ENCODE measurements around the gene TNFRSF8. TPM values are rescaled to one million over a fixed set of nuclear protein-coding genes. Genes with fewer than 3 reads are reported as not detected.

Gene TNFRSF8
- total and polyA plus RNA-seq, 2 donors, result 0.94 to 3.3 TPM

- WGBS, result 97% methylated on average over 9 of the region's 9 CpGs
- Histone ChIP-seq H3K36me3 (ENCODE audit: control insufficient read depth in 2 of 2, insufficient read depth in 2 of 2, low read length in 1 of 2) (no peaks in the 10 kb centered on the region), H3K4me1 (ENCODE audit: control insufficient read depth in 2 of 2, insufficient read depth in 2 of 2, low read length in 2 of 2) (no peaks in the 10 kb centered on the region), H3K27ac (ENCODE audit: low read depth in 1 of 2, low read length in 1 of 2) (no peak overlapping the region), H3K4me3 (ENCODE audit: low read length in 2 of 2) (no peak overlapping the region), H3K9me3 (ENCODE audit: control insufficient read depth in 2 of 2, insufficient read depth in 1 of 2, low read length in 1 of 2) (peaks cover 0 to 11% of the 10 kb centered on the region in 2 donors), H3K27me3 (ENCODE audit: control insufficient read depth in 2 of 2, insufficient read depth in 1 of 2, low read length in 1 of 2) (no peaks in the 10 kb centered on the region)
- DNase-seq (ENCODE audit: low read depth in 6 of 9, low spot score in 9 of 9), result no peak
Observed at GRCh38 chr1:12080773-12081556, 17.9 kb downstream of the TNFRSF8 start.

- no peak for DNase-seq (ENCODE audit: low read depth in 6 of 9, low spot score in 9 of 9)
- Histone ChIP-seq H3K27ac (ENCODE audit: low read depth in 1 of 2, low read length in 1 of 2) (no peak overlapping the region), H3K36me3 (ENCODE audit: control insufficient read depth in 2 of 2, insufficient read depth in 2 of 2, low read length in 1 of 2) (no peaks in the 10 kb centered on the region), H3K4me1 (ENCODE audit: control insufficient read depth in 2 of 2, insufficient read depth in 2 of 2, low read length in 2 of 2) (no peaks in the 10 kb centered on the region), H3K27me3 (ENCODE audit: control insufficient read depth in 2 of 2, insufficient read depth in 1 of 2, low read length in 1 of 2) (no peaks in the 10 kb centered on the region), H3K4me3 (ENCODE audit: low read length in 2 of 2) (no peak overlapping the region), H3K9me3 (ENCODE audit: control insufficient read depth in 2 of 2, insufficient read depth in 1 of 2, low read length in 1 of 2) (peaks cover 0 to 11% of the 10 kb centered on the region in 2 donors)
- WGBS, result 95% methylated on average over 7 of the region's 7 CpGs
Observed at GRCh38 chr1:12081648-12082396, 18.7 kb downstream of the TNFRSF8 start.

- no peak overlapping the region for H3K27ac ChIP-seq (ENCODE audit: low read depth in 1 of 2, low read length in 1 of 2)
- no peak for DNase-seq (ENCODE audit: low read depth in 6 of 9, low spot score in 9 of 9)
- no peak overlapping the region for H3K4me3 ChIP-seq (ENCODE audit: low read length in 2 of 2)
- no peaks in the 10 kb centered on the region for H3K36me3 ChIP-seq (ENCODE audit: control insufficient read depth in 2 of 2, insufficient read depth in 2 of 2, low read length in 1 of 2)
- H3K4me1 ChIP-seq (ENCODE audit: control insufficient read depth in 2 of 2, insufficient read depth in 2 of 2, low read length in 2 of 2), result peaks cover 6 to 7% of the 10 kb centered on the region in 2 donors
- H3K9me3 ChIP-seq (ENCODE audit: control insufficient read depth in 2 of 2, insufficient read depth in 1 of 2, low read length in 1 of 2), result peaks cover 0 to 11% of the 10 kb centered on the region in 2 donors
- WGBS, result 97% methylated on average over 4 of the region's 4 CpGs
- H3K27me3 ChIP-seq (ENCODE audit: control insufficient read depth in 2 of 2, insufficient read depth in 1 of 2, low read length in 1 of 2), result no peaks in the 10 kb centered on the region
Observed at GRCh38 chr1:12082988-12083387, 19.9 kb downstream of the TNFRSF8 start.

GRCh38 chr1:12083766-12084165, 20.7 kb downstream of the TNFRSF8 start:
- no peak overlapping the region for H3K4me3 ChIP-seq (ENCODE audit: low read length in 2 of 2)
- H3K4me1 ChIP-seq (ENCODE audit: control insufficient read depth in 2 of 2, insufficient read depth in 2 of 2, low read length in 2 of 2), result peaks cover 12 to 14% of the 10 kb centered on the region in 2 donors
- H3K27me3 ChIP-seq (ENCODE audit: control insufficient read depth in 2 of 2, insufficient read depth in 1 of 2, low read length in 1 of 2), result no peaks in the 10 kb centered on the region
- H3K9me3 ChIP-seq (ENCODE audit: control insufficient read depth in 2 of 2, insufficient read depth in 1 of 2, low read length in 1 of 2), result peaks cover 0 to 11% of the 10 kb centered on the region in 2 donors
- WGBS, result 95% methylated on average over 8 of the region's 8 CpGs
- no peaks in the 10 kb centered on the region for H3K36me3 ChIP-seq (ENCODE audit: control insufficient read depth in 2 of 2, insufficient read depth in 2 of 2, low read length in 1 of 2)
- DNase-seq (ENCODE audit: low read depth in 6 of 9, low spot score in 9 of 9), result no peak
- H3K27ac ChIP-seq (ENCODE audit: low read depth in 1 of 2, low read length in 1 of 2), result no peak overlapping the region

- H3K9me3 ChIP-seq (ENCODE audit: control insufficient read depth in 2 of 2, insufficient read depth in 1 of 2, low read length in 1 of 2), result peaks cover 0 to 11% of the 10 kb centered on the region in 2 donors
Observed at GRCh38 chr1:12085643-12086260, 22.6 kb downstream of the TNFRSF8 start.

GRCh38 chr1:12087797-12088314, 24.8 kb downstream of the TNFRSF8 start:
- Histone ChIP-seq H3K4me1 (ENCODE audit: control insufficient read depth in 2 of 2, insufficient read depth in 2 of 2, low read length in 2 of 2) (peaks cover 19 to 23% of the 10 kb centered on the region in 2 donors), H3K27ac (ENCODE audit: low read depth in 1 of 2, low read length in 1 of 2) (peak overlapping the region in 1 of 2 donors; percentile 44), H3K4me3 (ENCODE audit: low read length in 2 of 2) (no peak overlapping the region), H3K27me3 (ENCODE audit: control insufficient read depth in 2 of 2, insufficient read depth in 1 of 2, low read length in 1 of 2) (no peaks in the 10 kb centered on the region), H3K9me3 (ENCODE audit: control insufficient read depth in 2 of 2, insufficient read depth in 1 of 2, low read length in 1 of 2) (no peaks in the 10 kb centered on the region), H3K36me3 (ENCODE audit: control insufficient read depth in 2 of 2, insufficient read depth in 2 of 2, low read length in 1 of 2) (no peaks in the 10 kb centered on the region)
- WGBS, result 23% methylated on average over 9 of the region's 9 CpGs
- DNase-seq (ENCODE audit: low read depth in 6 of 9, low spot score in 9 of 9), result peak in 4 of 9 donors; percentile 4 to 55 (median 21)

More at GRCh38 chr1:12085643-12086260, 22.6 kb downstream of the TNFRSF8 start:
- Histone ChIP-seq H3K36me3 (ENCODE audit: control insufficient read depth in 2 of 2, insufficient read depth in 2 of 2, low read length in 1 of 2) (no peaks in the 10 kb centered on the region), H3K27ac (ENCODE audit: low read depth in 1 of 2, low read length in 1 of 2) (no peak overlapping the region), H3K27me3 (ENCODE audit: control insufficient read depth in 2 of 2, insufficient read depth in 1 of 2, low read length in 1 of 2) (no peaks in the 10 kb centered on the region), H3K4me1 (ENCODE audit: control insufficient read depth in 2 of 2, insufficient read depth in 2 of 2, low read length in 2 of 2) (peaks cover 19 to 23% of the 10 kb centered on the region in 2 donors), H3K4me3 (ENCODE audit: low read length in 2 of 2) (no peak overlapping the region)
- WGBS, result 97% methylated on average over 14 of the region's 14 CpGs
- DNase-seq (ENCODE audit: low read depth in 6 of 9, low spot score in 9 of 9), result no peak

GRCh38 chr1:12088607-12089006, 25.5 kb downstream of the TNFRSF8 start:
- Histone ChIP-seq H3K27ac (ENCODE audit: low read depth in 1 of 2, low read length in 1 of 2) (peak overlapping the region; percentile 44 to 77), H3K4me3 (ENCODE audit: low read length in 2 of 2) (no peak overlapping the region), H3K9me3 (ENCODE audit: control insufficient read depth in 2 of 2, insufficient read depth in 1 of 2, low read length in 1 of 2) (no peaks in the 10 kb centered on the region), H3K36me3 (ENCODE audit: control insufficient read depth in 2 of 2, insufficient read depth in 2 of 2, low read length in 1 of 2) (no peaks in the 10 kb centered on the region), H3K4me1 (ENCODE audit: control insufficient read depth in 2 of 2, insufficient read depth in 2 of 2, low read length in 2 of 2) (peaks cover 19 to 23% of the 10 kb centered on the region in 2 donors), H3K27me3 (ENCODE audit: control insufficient read depth in 2 of 2, insufficient read depth in 1 of 2, low read length in 1 of 2) (no peaks in the 10 kb centered on the region)
- 7% methylated on average over 6 of the region's 6 CpGs for WGBS
- DNase-seq (ENCODE audit: low read depth in 6 of 9, low spot score in 9 of 9), result peak in 8 of 9 donors; percentile 27 to 83 (median 54)

GRCh38 chr1:12090326-12090725, 27.2 kb downstream of the TNFRSF8 start:
- H3K27ac ChIP-seq (ENCODE audit: low read depth in 1 of 2, low read length in 1 of 2), result no peak overlapping the region
- no peaks in the 10 kb centered on the region for H3K9me3 ChIP-seq (ENCODE audit: control insufficient read depth in 2 of 2, insufficient read depth in 1 of 2, low read length in 1 of 2)
- WGBS, result 92% methylated on average over 3 of the region's 3 CpGs
- no peak overlapping the region for H3K4me3 ChIP-seq (ENCODE audit: low read length in 2 of 2)
- H3K4me1 ChIP-seq (ENCODE audit: control insufficient read depth in 2 of 2, insufficient read depth in 2 of 2, low read length in 2 of 2), result peaks cover 19 to 23% of the 10 kb centered on the region in 2 donors
- H3K36me3 ChIP-seq (ENCODE audit: control insufficient read depth in 2 of 2, insufficient read depth in 2 of 2, low read length in 1 of 2), result no peaks in the 10 kb centered on the region
- H3K27me3 ChIP-seq (ENCODE audit: control insufficient read depth in 2 of 2, insufficient read depth in 1 of 2, low read length in 1 of 2), result no peaks in the 10 kb centered on the region
- no peak for DNase-seq (ENCODE audit: low read depth in 6 of 9, low spot score in 9 of 9)

Data from thymus (tissue), 11 donors.